ENCODE results near the gene PCSK5.

The PCSK5 gene

DNA sequence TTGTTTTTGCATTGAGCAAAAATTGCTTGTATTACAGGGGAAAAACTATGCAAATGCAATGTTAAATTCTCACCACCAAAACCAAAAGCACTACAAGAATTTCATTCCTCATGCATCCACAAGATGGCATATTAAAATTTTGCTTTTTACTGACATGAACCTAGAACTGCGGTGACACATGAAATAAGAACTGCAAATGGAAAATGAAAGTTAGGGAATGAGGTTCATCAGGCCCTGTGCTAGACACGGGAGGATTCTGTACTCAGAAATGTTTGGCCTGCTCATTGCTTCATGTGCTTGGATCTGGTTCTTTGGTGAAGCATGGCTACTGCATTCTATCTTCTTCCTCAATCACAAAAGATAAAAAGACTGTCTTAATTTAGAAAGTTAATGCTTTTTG, 512.9 kb downstream of the PCSK5 start:
- peak overlapping the region; percentile 68 for H2AFZ ChIP-seq (ENCODE audit: low read length)
- no peaks in the 10 kb centered on the region for H4K20me1 ChIP-seq (ENCODE audit: insufficient read depth, low read length)
- 0 out of 2 replicates have a peak overlapping the region, but pooled peaks have one; percentile 6 for H3K9ac ChIP-seq (ENCODE audit: low read length)
- H3K27ac ChIP-seq (ENCODE audit: low read length), result peak overlapping the region; percentile 7; the same call in 1 of the 2 replicates
- H3K79me2 ChIP-seq (ENCODE audit: low read length), result no peaks in the 10 kb centered on the region
- H3K9me2 ChIP-seq (replicated peaks; ENCODE audit: insufficient read depth, low read length), result no peaks in the 10 kb centered on the region
- TF ChIP-seq, protein P1, sequence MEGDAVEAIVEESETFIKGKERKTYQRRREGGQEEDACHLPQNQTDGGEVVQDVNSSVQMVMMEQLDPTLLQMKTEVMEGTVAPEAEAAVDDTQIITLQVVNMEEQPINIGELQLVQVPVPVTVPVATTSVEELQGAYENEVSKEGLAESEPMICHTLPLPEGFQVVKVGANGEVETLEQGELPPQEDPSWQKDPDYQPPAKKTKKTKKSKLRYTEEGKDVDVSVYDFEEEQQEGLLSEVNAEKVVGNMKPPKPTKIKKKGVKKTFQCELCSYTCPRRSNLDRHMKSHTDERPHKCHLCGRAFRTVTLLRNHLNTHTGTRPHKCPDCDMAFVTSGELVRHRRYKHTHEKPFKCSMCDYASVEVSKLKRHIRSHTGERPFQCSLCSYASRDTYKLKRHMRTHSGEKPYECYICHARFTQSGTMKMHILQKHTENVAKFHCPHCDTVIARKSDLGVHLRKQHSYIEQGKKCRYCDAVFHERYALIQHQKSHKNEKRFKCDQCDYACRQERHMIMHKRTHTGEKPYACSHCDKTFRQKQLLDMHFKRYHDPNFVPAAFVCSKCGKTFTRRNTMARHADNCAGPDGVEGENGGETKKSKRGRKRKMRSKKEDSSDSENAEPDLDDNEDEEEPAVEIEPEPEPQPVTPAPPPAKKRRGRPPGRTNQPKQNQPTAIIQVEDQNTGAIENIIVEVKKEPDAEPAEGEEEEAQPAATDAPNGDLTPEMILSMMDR (IDR thresholded peaks at IDR 0.05; ENCODE audit: low read length), result peak; percentile 72
- no peak for TF ChIP-seq EZH2 (optimal IDR thresholded peaks at IDR 0.05; ENCODE audit: low read depth, low read length)
- DNase-seq, result peak; percentile 89
- peak overlapping the region; percentile 70 for H3K4me2 ChIP-seq (ENCODE audit: low read depth, low read length)
- no peaks in the 10 kb centered on the region for H3K27me3 ChIP-seq (replicated peaks; ENCODE audit: insufficient read depth, low read length)
- peak overlapping the region; percentile 30; the same call in 1 of the 2 replicates for H3K4me3 ChIP-seq (ENCODE audit: low read length)
- peaks cover 4% of the 10 kb centered on the region; the same call in 1 of the 2 replicates for H3K4me1 ChIP-seq (ENCODE audit: low read length)
- no peaks in the 10 kb centered on the region for H3K36me3 ChIP-seq (replicated peaks; ENCODE audit: insufficient read depth, low read length)
- no peaks in the 10 kb centered on the region for H3F3A ChIP-seq (ENCODE audit: insufficient read depth, low read length)
- no peaks in the 10 kb centered on the region for H3K9me3 ChIP-seq (replicated peaks; ENCODE audit: insufficient read depth, low read length)

DNA sequence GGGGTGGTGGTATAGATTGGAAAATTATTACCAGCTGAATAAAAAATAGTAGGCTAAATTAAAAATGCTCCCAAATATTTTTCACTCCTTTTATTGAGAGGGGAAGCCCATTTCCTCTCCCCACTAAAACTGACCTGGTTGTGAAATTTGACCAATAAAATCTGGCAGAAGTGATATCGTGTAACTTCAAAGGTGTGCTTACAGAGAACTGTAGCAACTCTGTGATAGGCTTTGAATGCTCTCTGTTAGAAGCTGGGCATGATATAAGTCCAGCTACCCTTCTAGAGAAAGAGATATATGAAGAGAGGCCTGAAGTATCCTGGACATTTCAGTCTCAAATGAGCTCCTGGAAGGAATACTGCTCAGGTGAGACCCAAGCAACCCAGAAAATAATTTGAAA, 513.9 kb downstream of the PCSK5 start:
- peaks cover 4% of the 10 kb centered on the region; the same call in 1 of the 2 replicates for H3K4me1 ChIP-seq (ENCODE audit: low read length)
- H3K36me3 ChIP-seq (replicated peaks; ENCODE audit: insufficient read depth, low read length), result no peaks in the 10 kb centered on the region
- DNase-seq, result no peak
- no peaks in the 10 kb centered on the region for H3K79me2 ChIP-seq (ENCODE audit: low read length)
- TF ChIP-seq EZH2 (optimal IDR thresholded peaks at IDR 0.05; ENCODE audit: low read depth, low read length) (no peak), EZH2phosphoT487 (IDR thresholded peaks at IDR 0.05; ENCODE audit: low read length) (no peak)
- TF ChIP-seq, protein P1 (IDR thresholded peaks at IDR 0.05; ENCODE audit: low read length), result no peak
- H3K9me2 ChIP-seq (replicated peaks; ENCODE audit: insufficient read depth, low read length), result no peaks in the 10 kb centered on the region
- H3K27me3 ChIP-seq (replicated peaks; ENCODE audit: insufficient read depth, low read length), result no peaks in the 10 kb centered on the region
- no peaks in the 10 kb centered on the region for H4K20me1 ChIP-seq (ENCODE audit: insufficient read depth, low read length)
- H2AFZ ChIP-seq (ENCODE audit: low read length), result no peak overlapping the region
- no peak overlapping the region for H3K27ac ChIP-seq (ENCODE audit: low read length)
- H3K9ac ChIP-seq (ENCODE audit: low read length), result no peak overlapping the region
- H3K4me2 ChIP-seq (ENCODE audit: low read depth, low read length), result no peak overlapping the region
- H3F3A ChIP-seq (ENCODE audit: insufficient read depth, low read length), result no peaks in the 10 kb centered on the region
- no peaks in the 10 kb centered on the region for H3K9me3 ChIP-seq (replicated peaks; ENCODE audit: insufficient read depth, low read length)
- no peak overlapping the region for H3K4me3 ChIP-seq (ENCODE audit: low read length)

DNA sequence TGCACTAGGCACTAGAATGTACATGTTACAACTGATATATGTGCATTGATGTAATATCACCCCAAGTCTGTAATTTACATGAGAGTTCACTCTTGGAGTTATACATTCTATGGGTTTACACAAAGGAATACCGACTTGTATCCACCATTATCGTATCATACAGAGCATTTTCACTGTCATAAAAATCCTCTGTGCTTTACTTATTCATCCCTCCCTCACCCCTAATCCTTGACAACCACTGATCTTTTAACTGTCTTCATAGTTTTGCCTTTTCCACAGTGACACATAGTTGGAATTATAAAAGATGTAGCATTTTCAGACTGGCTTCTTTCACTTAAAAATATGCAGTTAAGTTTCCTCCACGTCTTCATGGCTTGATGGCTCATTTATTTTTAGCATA, 514.9 kb downstream of the PCSK5 start:
- no peaks in the 10 kb centered on the region for H3K9me2 ChIP-seq (replicated peaks; ENCODE audit: insufficient read depth, low read length)

More for the DNA sequence above, 514.9 kb downstream of the PCSK5 start:
- DNase-seq, result no peak
- Histone ChIP-seq H3K9me3 (replicated peaks; ENCODE audit: insufficient read depth, low read length) (no peaks in the 10 kb centered on the region), H3K4me2 (ENCODE audit: low read depth, low read length) (no peak overlapping the region), H4K20me1 (ENCODE audit: insufficient read depth, low read length) (no peaks in the 10 kb centered on the region), H3K9ac (ENCODE audit: low read length) (no peak overlapping the region), H3F3A (ENCODE audit: insufficient read depth, low read length) (no peaks in the 10 kb centered on the region), H3K4me1 (ENCODE audit: low read length) (peaks cover 4% of the 10 kb centered on the region; the same call in 1 of the 2 replicates), H3K27ac (ENCODE audit: low read length) (no peak overlapping the region), H2AFZ (ENCODE audit: low read length) (no peak overlapping the region), H3K27me3 (replicated peaks; ENCODE audit: insufficient read depth, low read length) (no peaks in the 10 kb centered on the region), H3K79me2 (ENCODE audit: low read length) (no peaks in the 10 kb centered on the region), H3K36me3 (replicated peaks; ENCODE audit: insufficient read depth, low read length) (no peaks in the 10 kb centered on the region), H3K4me3 (ENCODE audit: low read length) (no peak overlapping the region)
- TF ChIP-seq, protein P1 (IDR thresholded peaks at IDR 0.05; ENCODE audit: low read length), result no peak
- TF ChIP-seq EZH2phosphoT487 (IDR thresholded peaks at IDR 0.05; ENCODE audit: low read length), result no peak
- no peak for TF ChIP-seq EZH2 (optimal IDR thresholded peaks at IDR 0.05; ENCODE audit: low read depth, low read length)
